ENCODE data around the gene THEMIS. TPM values are rescaled to one million over a fixed set of nuclear protein-coding genes. Genes with fewer than 3 reads are reported as not detected.

THEMIS gene
- total RNA-seq, 1 donor from 2014 or later: not detected

- H3K9me3 Mint-ChIP-seq (ENCODE audit: unreplicated experiment): no peaks in the 10 kb centered on the region
- DNase-seq: no peak
- H3K4me3 Mint-ChIP-seq (ENCODE audit: unreplicated experiment): no peak overlapping the region
- peaks cover 2% of the 10 kb centered on the region for H3K27me3 Mint-ChIP-seq (ENCODE audit: unreplicated experiment)
- H3K36me3 Mint-ChIP-seq (ENCODE audit: unreplicated experiment): no peaks in the 10 kb centered on the region
- TF ChIP-seq CTCF (IDR thresholded peaks at IDR 0.05; ENCODE audit: partially characterized antibody, unreplicated experiment): no peak
- no peaks in the 10 kb centered on the region for H3K4me1 Mint-ChIP-seq (ENCODE audit: low read depth, unreplicated experiment)
- H3K27ac Mint-ChIP-seq (ENCODE audit: unreplicated experiment): no peak overlapping the region
These were observed 16.9 kb upstream of the THEMIS start for GRCh38 chr6:127917766-127918165.

- Mint-ChIP-seq H3K4me3 (ENCODE audit: unreplicated experiment) (no peak overlapping the region), H3K27me3 (ENCODE audit: unreplicated experiment) (peaks cover 3% of the 10 kb centered on the region), H3K36me3 (ENCODE audit: unreplicated experiment) (no peaks in the 10 kb centered on the region), H3K9me3 (ENCODE audit: unreplicated experiment) (no peaks in the 10 kb centered on the region), H3K4me1 (ENCODE audit: low read depth, unreplicated experiment) (no peaks in the 10 kb centered on the region), H3K27ac (ENCODE audit: unreplicated experiment) (no peak overlapping the region)
- DNase-seq: no peak
- no peak for TF ChIP-seq CTCF (IDR thresholded peaks at IDR 0.05; ENCODE audit: partially characterized antibody, unreplicated experiment)
These were observed 13.4 kb upstream of the THEMIS start for GRCh38 chr6:127914240-127914639.

GRCh38 chr6:127912914-127913313, 12.1 kb upstream of the THEMIS start:
- no peak for DNase-seq
- no peak for TF ChIP-seq CTCF (IDR thresholded peaks at IDR 0.05; ENCODE audit: partially characterized antibody, unreplicated experiment)
- Mint-ChIP-seq H3K36me3 (ENCODE audit: unreplicated experiment) (no peaks in the 10 kb centered on the region), H3K27ac (ENCODE audit: unreplicated experiment) (no peak overlapping the region), H3K27me3 (ENCODE audit: unreplicated experiment) (peaks cover 3% of the 10 kb centered on the region), H3K4me3 (ENCODE audit: unreplicated experiment) (no peak overlapping the region), H3K4me1 (ENCODE audit: low read depth, unreplicated experiment) (no peaks in the 10 kb centered on the region), H3K9me3 (ENCODE audit: unreplicated experiment) (no peaks in the 10 kb centered on the region)

DNA sequence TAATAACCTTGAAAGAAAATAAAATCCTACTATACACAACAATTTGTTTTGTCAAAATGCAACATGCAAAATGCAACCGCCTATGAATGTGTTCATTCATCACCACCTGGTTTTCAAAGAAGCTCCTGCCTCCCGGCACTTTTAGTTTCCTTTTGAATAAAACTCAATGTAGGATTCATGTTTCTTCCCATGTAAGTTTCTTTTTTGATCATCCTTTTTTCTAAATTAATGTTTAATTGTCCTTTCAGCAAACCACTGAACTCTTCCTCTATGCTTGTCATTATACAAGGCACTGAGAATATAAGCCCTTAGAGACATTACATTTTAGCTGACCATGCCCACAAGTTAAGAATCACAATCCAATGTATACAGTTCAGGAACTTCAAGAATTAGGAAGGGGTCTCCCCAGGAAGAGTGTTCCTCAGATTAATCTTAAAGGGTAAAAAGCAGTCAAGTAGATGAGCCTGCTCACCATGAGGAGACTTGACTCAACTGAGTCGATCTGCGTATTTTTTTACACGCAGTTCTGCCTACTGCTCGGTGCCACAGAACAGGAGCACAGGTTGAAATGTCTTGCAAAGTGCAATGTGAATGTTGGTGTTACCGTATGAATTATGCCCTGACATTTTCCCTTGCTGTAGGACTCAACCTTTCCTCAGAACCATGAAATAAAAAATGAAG, 7.2 kb upstream of the THEMIS start:
- no peak for DNase-seq
- Mint-ChIP-seq H3K27me3 (ENCODE audit: unreplicated experiment) (peaks cover 1% of the 10 kb centered on the region), H3K27ac (ENCODE audit: unreplicated experiment) (no peak overlapping the region), H3K4me1 (ENCODE audit: low read depth, unreplicated experiment) (no peaks in the 10 kb centered on the region), H3K36me3 (ENCODE audit: unreplicated experiment) (no peaks in the 10 kb centered on the region), H3K9me3 (ENCODE audit: unreplicated experiment) (no peaks in the 10 kb centered on the region), H3K4me3 (ENCODE audit: unreplicated experiment) (no peak overlapping the region)
- no peak for TF ChIP-seq CTCF (IDR thresholded peaks at IDR 0.05; ENCODE audit: partially characterized antibody, unreplicated experiment)

DNA sequence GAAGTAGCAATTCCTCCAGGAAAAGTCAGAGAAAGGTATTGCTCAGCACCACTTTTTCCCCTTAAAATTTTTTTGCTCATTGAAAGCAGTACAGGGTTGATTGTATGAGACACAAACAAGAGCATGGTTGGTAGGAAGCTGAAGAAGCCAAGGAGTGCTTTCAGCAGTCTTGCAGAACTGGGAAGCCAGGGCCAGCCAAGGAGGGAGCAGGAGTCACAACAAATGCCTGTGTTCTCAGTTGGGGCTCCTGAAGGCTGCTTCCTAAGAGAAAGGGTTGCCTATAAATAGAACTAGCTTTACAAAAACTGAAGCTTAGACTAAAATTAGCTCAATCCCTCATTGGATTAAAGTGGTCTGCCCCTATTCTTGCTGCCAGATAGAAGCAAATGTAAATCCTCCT, 3.3 kb upstream of the THEMIS start:
- Mint-ChIP-seq H3K27ac (ENCODE audit: unreplicated experiment) (no peak overlapping the region), H3K4me3 (ENCODE audit: unreplicated experiment) (no peak overlapping the region), H3K4me1 (ENCODE audit: low read depth, unreplicated experiment) (peaks cover 5% of the 10 kb centered on the region), H3K9me3 (ENCODE audit: unreplicated experiment) (no peaks in the 10 kb centered on the region), H3K27me3 (ENCODE audit: unreplicated experiment) (no peaks in the 10 kb centered on the region), H3K36me3 (ENCODE audit: unreplicated experiment) (no peaks in the 10 kb centered on the region)
- DNase-seq: no peak
- TF ChIP-seq CTCF (IDR thresholded peaks at IDR 0.05; ENCODE audit: partially characterized antibody, unreplicated experiment): no peak

All from glutamatergic neuron (in vitro differentiated cells).